ENCODE results near the gene SLC6A4.

- TF ChIP-seq EZH2 (IDR thresholded peaks at IDR 0.05; ENCODE audit: borderline replicate concordance, low read depth, low read length, poor library complexity, severe bottlenecking), result no peak
- no peak for TF ChIP-seq CTCF (conservative IDR thresholded peaks at IDR 0.05; ENCODE audit: low read depth, low read length)
Observed at GRCh38 chr17:30186761-30187160, 48.7 kb downstream of the SLC6A4 start.
